GM12892 (cell line): Measurements from ENCODE around the gene BRPF1.

Source experiments
- POLR2A ChIP-seq: IDR thresholded peaks from 2 replicates; pipeline ENCODE4 v1.6.1; 2011; ENCODE audit warnings: low read depth, low read length, control low read depth
- POLR2AphosphoS5 ChIP-seq: IDR thresholded peaks from 2 replicates; pipeline ENCODE4 v1.6.1; 2011; ENCODE audit warnings: low read depth, low read length, control low read depth

DNA sequence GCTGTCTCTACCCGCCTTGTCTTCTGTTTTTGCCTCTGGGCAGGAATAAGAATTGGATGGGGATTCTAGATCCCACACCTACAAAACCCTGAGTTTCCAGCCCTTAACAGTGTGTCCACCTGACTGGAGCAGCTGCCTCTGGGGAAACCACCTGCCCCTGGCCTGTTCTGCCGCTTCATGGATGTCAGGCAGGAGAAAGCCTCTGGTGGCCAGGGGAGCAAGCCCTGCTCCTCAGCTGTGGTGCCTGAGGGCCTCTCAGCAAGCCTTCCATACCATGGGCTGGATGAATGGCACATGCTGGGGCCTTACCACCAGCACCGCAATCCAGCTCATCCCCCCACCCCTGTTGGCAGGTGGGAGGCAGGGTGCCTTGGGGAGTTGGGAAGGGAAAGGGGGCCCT, 33.2 kb upstream of the BRPF1 start:
- TF ChIP-seq POLR2AphosphoS5: no peak
- TF ChIP-seq POLR2A: no peak
